Inflammatory macrophage treated with lipopolysaccharide for 1 hour (primary cell): ENCODE results near the gene PROC.
"Not testable (repeated sequence)": the region's sequence is repeated elsewhere in the genome, so short reads cannot be mapped to it uniquely, and the experiment has no call there.

Experiments used
- DNase-seq, 2 donors: peaks; one replicate each; pipeline ENCODE4 v3.0.0-alpha.2; 2020 to 2022

Gene PROC

DNA sequence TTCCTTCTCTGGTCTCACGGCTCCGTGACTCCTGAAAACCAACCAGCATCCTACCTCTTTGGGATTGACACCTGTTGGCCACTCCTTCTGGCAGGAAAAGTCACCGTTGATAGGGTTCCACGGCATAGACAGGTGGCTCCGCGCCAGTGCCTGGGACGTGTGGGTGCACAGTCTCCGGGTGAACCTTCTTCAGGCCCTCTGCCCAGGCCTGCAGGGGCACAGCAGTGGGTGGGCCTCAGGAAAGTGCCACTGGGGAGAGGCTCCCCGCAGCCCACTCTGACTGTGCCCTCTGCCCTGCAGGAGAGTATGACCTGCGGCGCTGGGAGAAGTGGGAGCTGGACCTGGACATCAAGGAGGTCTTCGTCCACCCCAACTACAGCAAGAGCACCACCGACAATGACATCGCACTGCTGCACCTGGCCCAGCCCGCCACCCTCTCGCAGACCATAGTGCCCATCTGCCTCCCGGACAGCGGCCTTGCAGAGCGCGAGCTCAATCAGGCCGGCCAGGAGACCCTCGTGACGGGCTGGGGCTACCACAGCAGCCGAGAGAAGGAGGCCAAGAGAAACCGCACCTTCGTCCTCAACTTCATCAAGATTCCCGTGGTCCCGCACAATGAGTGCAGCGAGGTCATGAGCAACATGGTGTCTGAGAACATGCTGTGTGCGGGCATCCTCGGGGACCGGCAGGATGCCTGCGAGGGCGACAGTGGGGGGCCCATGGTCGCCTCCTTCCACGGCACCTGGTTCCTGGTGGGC lies 10.0 kb downstream of the PROC start:
- DNase-seq, result no peak

- DNase-seq, result no peak
These were observed 10.5 kb downstream of the PROC start for GRCh38 chr2:127428815-127429109.

DNA sequence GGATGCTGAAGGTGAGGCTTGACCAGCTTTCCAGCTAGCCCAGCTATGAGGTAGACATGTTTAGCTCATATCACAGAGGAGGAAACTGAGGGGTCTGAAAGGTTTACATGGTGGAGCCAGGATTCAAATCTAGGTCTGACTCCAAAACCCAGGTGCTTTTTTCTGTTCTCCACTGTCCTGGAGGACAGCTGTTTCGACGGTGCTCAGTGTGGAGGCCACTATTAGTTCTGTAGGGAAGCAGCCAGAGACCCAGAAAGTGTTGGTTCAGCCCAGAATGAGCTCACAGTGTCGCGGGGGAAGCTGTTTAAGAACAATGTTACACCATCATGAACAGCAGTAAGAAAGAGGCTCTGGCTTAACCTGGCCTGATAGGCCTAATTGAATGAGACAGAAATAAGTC lies 11.1 kb downstream of the PROC start:
- DNase-seq, result no peak

GRCh38 chr2:127429844-127430425 lies 11.7 kb downstream of the PROC start:
- no peak for DNase-seq

DNA sequence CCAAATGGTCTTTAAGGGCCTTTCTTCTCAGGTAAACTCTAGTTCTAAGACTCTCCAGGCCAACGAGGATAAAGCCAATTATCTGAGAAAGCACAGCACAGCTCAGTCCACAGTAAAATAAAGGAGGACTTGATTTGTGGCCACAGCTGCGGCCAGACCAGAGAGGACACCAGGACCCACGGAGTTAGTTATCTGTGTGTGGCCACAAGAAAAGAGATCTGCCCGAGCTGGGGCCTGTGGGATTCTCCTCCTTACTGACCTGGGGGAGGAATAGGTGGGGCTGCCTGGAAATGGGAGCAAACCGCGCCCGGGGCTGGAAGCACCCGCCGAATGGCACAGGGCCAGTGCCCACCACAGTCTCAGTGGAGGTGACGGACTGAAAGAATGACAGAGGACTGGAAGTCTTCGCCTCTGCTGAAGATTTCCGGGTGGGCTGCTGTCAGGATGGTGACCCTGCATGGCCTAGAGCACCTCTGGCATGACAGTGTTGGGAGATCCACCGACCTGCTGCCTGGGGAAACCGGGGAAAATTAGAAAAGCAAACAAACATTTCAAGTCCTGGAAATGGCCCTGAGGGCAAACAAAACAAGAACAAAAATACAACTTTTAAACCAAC lies 13.3 kb downstream of the PROC start:
- DNase-seq, result no peak

DNA sequence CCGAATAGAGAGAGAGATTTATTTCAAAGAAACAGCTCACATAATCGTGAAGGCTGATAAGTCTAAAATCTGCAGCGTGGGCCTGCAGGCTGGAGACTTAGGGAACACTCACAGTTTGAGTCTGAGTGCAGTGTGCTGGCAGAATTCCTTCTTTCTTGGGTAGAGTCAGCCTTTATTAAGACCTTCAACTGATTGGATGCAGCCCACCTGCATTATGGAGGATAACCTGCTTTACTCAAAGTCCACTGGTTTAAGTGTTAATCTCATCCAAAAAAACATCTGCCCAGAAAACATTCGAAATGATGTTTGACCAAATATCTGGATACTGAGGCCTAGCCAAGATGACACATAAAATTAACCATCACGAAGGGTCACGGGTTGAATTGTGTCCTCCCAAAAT lies 16.3 kb downstream of the PROC start:
- DNase-seq, result no peak

- DNase-seq, result no peak
These were observed 18.8 kb downstream of the PROC start for GRCh38 chr2:127437056-127437455.

DNA sequence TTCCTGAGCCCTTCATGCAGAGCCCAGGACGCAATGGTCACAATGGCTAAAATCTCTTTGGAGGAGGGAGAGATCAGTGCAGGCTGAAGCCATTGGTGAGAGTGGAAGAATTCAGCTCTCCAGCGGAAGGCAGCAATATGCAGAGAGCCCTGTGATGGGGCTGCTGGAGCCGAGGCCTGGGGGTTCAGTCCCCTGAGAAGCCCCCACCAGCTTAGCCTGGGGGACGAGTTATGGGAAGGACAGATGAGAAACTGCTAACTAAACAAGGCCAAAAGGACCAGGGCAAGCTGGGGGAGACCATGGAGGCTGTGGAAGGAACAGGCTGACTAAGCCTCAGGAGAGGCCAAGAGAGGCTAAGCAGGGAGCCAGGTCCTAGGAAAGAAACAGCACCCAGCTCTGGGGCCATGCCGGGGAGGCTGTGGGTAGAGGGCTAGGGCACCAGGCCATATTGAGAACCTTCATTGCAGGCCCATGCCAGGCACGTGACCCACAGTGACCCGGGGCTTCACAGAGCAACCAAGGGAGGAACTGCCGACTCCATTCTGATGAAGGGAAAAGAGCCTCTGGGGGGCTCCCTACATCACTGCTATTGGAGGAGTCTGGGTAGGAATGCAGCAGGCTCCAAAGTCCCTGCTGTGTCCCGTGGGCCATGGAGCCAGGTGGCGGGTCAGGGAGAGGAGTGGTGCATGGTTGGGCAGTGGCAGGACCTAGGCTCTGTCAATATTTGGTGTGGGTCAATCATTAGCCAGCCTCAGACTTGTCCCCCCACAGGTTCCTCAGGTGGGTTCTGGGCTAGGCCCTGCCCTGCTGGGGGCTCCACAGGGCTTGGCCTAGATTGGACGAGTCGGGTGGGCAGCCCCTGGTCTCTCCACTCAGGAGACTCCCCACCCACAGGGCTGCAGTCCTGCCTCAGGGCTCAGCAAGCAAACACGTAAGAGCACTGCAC lies 19.8 kb downstream of the PROC start:
- DNase-seq, result no peak

- DNase-seq, result no peak
These were observed 21.1 kb downstream of the PROC start for GRCh38 chr2:127439343-127439742.

- no peak for DNase-seq
These were observed 30.3 kb downstream of the PROC start for GRCh38 chr2:127448526-127448925.

DNA sequence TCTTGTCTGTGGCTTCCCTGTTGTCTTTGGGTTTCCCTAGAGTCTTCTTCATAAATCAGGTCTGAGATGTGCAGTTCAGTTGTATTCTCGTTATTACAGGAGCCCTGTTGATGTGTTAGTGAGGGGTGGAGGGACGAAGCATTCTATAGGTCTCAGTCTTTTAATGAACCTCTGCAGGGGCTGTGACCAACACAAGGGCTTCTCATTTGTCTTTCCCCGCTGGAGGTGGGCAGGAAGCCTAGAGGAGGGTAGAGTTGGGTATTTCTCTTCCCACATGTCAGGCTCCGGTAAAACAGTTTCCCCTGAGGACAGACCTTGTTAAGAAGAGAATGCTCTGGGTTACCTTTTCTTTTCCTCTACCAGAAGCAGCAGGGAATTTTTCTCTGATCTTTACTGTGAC lies 31.2 kb downstream of the PROC start:
- DNase-seq, result no peak

- DNase-seq, result no peak
These were observed 31.7 kb downstream of the PROC start for GRCh38 chr2:127449898-127450297.

DNA sequence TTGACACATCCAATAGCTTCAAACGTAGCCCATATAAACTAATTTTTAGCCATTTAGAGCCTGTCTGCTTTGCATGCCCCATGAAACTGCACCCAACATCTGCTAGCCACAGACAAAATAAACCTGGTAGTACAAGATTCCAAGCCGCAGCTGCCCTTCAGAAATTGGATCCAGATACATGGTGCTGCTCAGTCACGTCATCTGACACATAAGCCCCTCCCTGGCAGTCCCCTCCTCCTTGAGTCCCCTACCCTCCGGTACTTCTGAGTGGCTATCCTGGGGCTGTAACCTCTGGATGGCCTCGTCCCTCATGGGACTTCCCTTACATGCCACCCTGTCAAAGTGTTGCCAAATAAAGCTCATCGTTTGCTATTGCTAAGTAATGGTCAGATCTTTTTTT lies 33.8 kb downstream of the PROC start:
- peak in 1 of 2 donors; percentile 15 for DNase-seq

- not testable (repeated sequence) for DNase-seq
These were observed 34.2 kb downstream of the PROC start for GRCh38 chr2:127452423-127452822.

DNA sequence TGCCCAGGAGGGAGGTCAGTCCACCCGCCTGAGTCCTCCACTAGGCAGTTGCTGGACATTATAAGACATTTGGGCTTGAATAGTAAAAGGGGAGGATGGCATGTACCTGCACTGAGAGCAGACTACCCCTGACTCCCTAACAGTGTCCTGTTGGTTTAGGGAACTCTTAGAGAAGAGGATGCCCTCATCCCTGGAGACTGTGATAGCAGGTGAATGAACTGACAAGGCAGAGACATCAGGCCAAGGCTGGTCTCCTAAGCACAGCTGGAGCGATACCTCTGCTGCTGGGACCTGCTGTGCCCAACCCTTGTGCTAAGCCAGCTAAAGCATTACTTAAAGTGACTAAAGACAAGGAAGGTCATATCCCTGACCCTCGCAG lies 34.8 kb downstream of the PROC start:
- no peak for DNase-seq

GRCh38 chr2:127453392-127454171 lies 35.4 kb downstream of the PROC start:
- no peak for DNase-seq

- DNase-seq, result no peak
These were observed 36.7 kb downstream of the PROC start for GRCh38 chr2:127454595-127455565.

GRCh38 chr2:127455566-127456493 lies 37.6 kb downstream of the PROC start:
- DNase-seq, result no peak

DNA sequence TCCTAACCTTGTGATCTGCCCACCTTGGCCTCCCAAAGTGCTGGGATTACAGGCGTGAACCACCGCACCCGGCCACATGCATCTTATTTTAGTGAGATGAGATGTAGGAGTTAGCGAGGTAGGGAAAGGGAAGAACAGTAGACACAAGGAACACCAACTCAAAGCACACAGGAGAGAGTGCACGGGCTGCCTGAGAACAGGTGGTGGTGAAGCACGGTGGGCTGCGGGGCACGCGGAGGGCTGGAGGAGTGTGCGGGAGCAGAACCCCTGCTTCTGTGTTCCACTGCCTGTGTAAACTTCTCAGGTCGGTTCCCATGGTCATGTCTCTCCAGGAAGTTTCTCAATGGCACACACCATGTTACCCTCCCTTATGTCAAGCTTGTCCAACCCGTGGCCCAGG lies 38.7 kb downstream of the PROC start:
- DNase-seq, result no peak

- DNase-seq, result no peak
These were observed 44.2 kb downstream of the PROC start for GRCh38 chr2:127462461-127462860.
